Endometrial microvascular endothelial cells (primary cell): Measurements from ENCODE around the gene TMBIM1. TPM values are rescaled to one million over a fixed set of nuclear protein-coding genes. Genes with fewer than 3 reads are reported as not detected.
"Not testable (repeated sequence)": the region's sequence is repeated elsewhere in the genome, so short reads cannot be mapped to it uniquely, and the experiment has no call there.

Source experiments
- in situ Hi-C: cut with HindIII; loops from 2 replicates; pipeline ENCODE4 v1.10.0; 2017; ENCODE audit warnings: low sequenced_read_pairs, low pct_unique_long_range_greater_than_20kb; ENCODE audit errors: inconsistent ontology term
- total RNA-seq: library from RNA; depleted of rRNA; stranded (reverse); fragments of >200 nt; gene quantifications from one replicate; pipeline ENCODE4 v1.2.3, GENCODE V29; 2015; ENCODE audit errors: inconsistent ontology term

The TMBIM1 gene
- total RNA-seq, 1 donor from 2014 or later, result 106 TPM

- in situ Hi-C loops, result no loop called here
Observed at GRCh38 chr2:218320704-218321336, 28.5 kb upstream of the TMBIM1 start.

GRCh38 chr2:218319813-218320365, 27.6 kb upstream of the TMBIM1 start:
- in situ Hi-C loops, result no loop called here

- in situ Hi-C loops, result no loop called here
Observed at GRCh38 chr2:218318241-218318640, 25.9 kb upstream of the TMBIM1 start.

- in situ Hi-C loops, result no loop called here
Observed at GRCh38 chr2:218317835-218318234, 25.5 kb upstream of the TMBIM1 start.

GRCh38 chr2:218317303-218317630, 25.0 kb upstream of the TMBIM1 start:
- in situ Hi-C loops, result no loop called here

GRCh38 chr2:218315397-218315796, 23.1 kb upstream of the TMBIM1 start:
- in situ Hi-C loops, result no loop called here

GRCh38 chr2:218314764-218315163, 22.5 kb upstream of the TMBIM1 start:
- in situ Hi-C loops, result not testable (repeated sequence)

GRCh38 chr2:218313356-218313755, 21.1 kb upstream of the TMBIM1 start:
- in situ Hi-C loops, result no loop called here

GRCh38 chr2:218312267-218312756, 20.0 kb upstream of the TMBIM1 start:
- in situ Hi-C loops, result no loop called here

GRCh38 chr2:218311541-218312266, 19.4 kb upstream of the TMBIM1 start:
- in situ Hi-C loops, result not testable (repeated sequence)

- in situ Hi-C loops, result no loop called here
Observed at GRCh38 chr2:218310853-218311540, 18.7 kb upstream of the TMBIM1 start.

GRCh38 chr2:218307415-218308090, 15.2 kb upstream of the TMBIM1 start:
- in situ Hi-C loops, result no loop called here

- in situ Hi-C loops, result no loop called here
Observed at GRCh38 chr2:218306184-218306920, 14.0 kb upstream of the TMBIM1 start.

GRCh38 chr2:218305383-218305782, 13.1 kb upstream of the TMBIM1 start:
- in situ Hi-C loops, result no loop called here

- in situ Hi-C loops, result no loop called here
Observed at GRCh38 chr2:218301176-218301819, 9.0 kb upstream of the TMBIM1 start.

GRCh38 chr2:218300141-218300540, 7.8 kb upstream of the TMBIM1 start:
- in situ Hi-C loops, result no loop called here

GRCh38 chr2:218298314-218298875, 6.1 kb upstream of the TMBIM1 start:
- in situ Hi-C loops, result loop anchor here (10.0 kb wide), 1 partner anchor 266 kb away; the partner anchor contains the start of genes CNOT9 and USP37

GRCh38 chr2:218296847-218297246, 4.5 kb upstream of the TMBIM1 start:
- in situ Hi-C loops, result loop anchor here (10.0 kb wide), 1 partner anchor 268 kb away; the partner anchor contains the start of genes CNOT9 and USP37
